ENCODE measurements around the gene IQCK.
"Not testable (repeated sequence)": the region's sequence is repeated elsewhere in the genome, so short reads cannot be mapped to it uniquely, and the experiment has no call there.

Gene IQCK

DNA sequence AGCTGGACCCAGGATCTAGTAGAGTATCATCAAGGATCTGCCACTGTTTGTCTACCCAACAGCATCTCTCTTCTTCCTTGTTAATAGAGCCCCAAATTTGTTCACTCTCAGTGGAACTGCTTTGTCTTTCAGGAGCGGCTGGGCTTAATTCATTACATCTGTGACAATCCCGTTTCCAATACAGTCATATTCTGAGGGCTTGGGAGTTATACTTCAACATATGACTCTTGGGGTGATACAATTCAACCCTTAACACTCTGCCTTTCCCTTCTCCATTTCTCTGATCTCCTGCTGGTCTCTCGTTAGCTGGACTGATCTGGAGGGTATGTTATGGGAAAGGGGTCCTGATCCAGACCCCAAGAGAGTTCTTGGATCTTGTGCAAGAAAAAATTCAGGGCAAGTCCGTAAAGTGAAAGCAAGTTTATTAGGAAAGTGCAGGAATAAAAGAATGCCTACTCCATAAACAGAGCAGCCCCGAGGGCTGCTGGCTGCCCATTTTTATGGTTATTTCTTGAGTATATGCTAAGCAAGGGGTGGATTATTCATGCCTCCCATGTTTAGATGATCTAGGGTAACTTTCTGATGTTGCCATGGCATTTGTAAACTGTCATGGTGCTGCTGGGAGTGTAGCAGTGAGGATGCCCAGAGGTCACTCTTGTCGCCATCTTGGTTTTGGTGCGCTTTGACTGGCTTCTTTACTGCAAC lies 42.4 kb downstream of the IQCK start:
- no peak for DNase-seq

DNA sequence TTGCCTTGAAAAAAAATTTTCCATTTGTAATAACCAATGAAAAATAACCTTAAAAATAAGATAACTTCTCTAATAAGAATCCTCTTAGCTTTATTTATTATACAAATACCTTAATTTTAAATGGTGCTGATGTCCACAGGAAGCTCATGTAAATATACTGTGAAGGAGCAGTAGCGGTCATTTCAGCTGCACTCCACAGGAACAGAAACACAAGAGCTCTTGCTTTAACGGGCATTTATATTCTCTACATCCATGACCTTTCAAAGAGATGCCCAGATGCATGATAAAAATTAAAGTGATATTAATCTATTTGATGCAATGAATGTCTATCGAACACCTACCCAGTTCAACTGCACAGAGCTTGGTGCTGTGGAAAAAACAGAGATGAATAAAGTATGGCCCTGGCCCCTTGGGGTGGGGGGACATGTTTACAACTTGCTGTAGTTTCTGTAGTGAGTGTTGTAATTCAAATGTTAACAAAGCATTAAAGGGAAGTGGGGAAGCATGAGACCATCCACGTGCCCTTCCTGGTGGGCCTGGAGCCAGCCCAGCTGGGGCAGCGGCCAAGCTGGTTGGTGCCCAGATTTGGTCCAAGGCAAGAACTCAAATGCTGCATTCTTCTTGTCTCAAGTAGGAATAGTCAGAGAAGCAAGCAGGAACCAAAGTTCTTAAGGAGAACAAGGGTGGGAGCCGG lies 47.9 kb downstream of the IQCK start:
- DNase-seq: no peak

DNA sequence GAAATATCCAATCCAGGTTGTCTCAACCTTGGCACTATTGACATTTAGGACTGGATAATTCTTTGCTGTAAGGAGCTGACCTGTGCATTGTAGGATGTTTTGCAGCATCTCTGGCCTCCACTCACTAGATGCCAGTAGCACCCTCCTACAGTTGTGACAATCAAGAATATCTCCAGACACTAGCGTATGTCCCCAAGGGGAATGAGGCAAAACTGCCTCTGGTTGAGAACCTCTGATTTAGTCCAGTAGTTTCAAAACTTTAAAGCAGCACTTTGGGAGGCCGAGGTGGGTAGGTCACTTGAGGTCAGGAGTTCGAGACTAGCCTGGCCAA lies 48.4 kb downstream of the IQCK start:
- no peak for DNase-seq

DNA sequence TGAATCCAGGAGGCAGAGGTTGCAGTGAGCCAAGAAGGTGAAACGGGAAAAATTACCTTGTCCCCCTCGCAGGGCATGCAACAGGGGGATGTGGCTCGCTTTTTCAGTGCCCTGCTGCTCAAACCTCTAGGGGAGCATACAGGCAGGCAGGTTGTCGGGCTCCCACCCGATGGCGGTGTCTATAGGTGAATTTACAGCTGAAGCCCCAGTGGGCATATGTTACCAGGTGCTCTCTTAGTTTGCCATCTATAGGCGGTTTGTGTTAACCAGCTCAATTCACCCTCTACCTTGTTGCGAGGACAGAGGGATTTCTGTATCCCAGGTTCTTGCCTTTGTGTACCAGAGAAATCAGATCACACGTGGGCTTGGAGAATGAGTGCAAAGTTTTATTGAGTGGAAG lies 48.9 kb downstream of the IQCK start:
- DNase-seq: no peak

DNA sequence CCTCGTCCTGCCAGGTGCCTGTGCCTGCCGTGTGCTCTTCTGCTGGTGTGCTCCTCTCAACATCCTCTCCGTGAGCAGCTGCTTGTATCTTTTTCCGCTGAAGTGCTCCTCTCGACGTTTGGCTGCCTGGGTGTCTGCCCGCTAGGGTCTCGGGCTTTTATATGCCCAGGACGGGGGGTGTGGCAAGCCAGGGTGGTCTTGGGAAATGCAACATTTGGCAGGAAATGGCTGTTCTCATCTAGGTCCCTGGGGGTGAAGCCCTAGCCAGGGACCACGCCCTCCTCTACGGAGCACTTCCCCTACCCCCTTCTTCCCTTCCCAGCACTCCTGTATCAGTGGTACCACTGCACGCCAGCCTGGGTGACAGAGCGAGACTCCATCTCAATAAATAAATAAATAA lies 49.4 kb downstream of the IQCK start:
- DNase-seq: no peak

DNA sequence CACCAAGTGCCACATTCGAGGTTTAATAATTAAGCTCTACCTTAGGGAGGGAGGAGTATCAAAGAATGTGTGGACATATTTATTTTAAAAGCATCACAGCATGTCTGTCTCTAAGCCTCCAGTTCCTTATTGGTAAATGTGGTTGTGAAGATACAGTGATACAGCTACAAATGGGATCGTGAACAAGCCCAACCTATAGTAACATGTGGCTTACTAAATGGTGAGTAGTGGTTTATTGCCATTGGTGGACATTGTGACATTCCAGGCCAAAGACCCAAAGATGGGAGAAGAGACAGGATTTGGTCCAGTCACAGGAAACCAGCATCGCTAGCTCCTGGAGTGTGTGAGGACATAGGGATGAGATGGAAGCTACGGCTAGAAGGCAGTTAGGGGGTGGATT lies 51.2 kb downstream of the IQCK start:
- DNase-seq: no peak

DNA sequence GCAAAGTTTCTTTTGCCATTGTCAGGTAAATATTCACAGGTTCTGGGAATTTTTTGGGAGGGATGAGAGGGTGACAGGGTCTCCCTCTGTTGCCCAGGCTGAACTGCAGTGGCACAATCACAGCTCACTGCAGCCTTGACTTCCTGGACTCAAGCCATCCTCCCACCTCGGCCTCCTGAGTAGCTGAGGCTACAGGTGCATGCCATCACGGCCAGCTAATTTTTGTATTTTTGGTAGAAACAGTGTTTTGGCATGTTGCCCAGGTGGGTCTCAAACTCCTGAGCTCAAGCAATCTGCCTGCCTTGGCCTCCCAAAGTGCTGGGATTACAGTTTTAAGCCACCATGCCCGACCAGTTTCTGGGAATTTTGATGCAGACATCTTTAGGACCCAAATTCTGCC lies 53.0 kb downstream of the IQCK start:
- DNase-seq: no peak

DNA sequence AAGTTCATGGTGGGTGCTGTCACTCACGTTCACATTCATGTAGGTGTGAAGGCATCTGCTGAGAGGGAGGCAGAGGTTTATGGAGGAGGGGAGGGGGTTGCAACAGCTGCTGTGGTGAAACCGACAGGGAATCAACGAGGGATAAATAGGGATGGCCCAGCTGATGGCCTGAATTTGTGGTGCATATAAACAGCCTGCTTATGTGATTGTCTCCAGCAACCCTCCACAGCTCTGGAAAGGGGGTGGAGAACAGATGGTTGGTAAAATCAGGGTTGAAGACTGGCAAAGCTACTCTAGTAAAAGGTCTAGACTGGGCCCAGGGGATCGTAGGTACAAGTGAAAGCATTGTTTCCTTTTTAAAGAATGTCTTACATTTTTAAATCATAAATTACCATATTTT lies 53.7 kb downstream of the IQCK start:
- DNase-seq: no peak

DNA sequence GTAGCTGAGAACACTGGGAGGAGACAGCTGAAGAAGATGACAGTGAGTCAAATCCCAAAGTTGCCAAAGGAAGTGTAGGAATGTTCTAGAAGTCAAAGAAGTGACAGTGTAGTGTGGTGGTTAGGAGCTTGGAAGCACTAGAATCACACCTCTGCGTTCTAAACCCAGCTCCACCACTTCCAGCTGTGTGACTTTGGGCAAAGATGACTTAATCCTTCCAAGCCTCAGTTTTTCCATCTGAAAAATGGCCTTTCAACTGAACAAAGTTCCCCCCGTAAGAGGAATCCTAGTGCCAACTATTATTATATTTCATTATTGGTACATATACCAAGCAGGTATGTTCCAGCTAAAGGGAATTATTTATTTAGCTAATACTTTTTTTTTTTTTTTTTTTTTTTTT lies 56.0 kb downstream of the IQCK start:
- no peak for DNase-seq

DNA sequence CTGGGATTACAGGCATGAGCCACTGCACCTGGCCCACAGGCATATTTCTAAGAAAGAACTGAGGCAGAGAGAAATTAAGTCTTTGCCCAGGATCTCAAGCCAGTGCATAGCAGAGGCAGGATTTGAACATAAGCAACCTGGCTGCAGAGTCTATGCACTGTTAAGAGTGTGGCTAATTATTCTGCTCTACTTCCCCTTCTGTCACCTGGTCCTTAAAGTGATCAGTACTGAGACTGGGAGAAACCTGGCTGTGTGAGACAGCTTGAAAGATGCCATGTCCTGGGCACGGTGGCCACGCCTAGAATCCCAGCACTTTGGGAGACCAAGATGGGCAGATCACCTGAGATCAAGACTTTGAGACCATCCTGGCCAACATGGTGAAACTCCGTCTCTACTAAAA lies 58.1 kb downstream of the IQCK start:
- no peak for DNase-seq

DNA sequence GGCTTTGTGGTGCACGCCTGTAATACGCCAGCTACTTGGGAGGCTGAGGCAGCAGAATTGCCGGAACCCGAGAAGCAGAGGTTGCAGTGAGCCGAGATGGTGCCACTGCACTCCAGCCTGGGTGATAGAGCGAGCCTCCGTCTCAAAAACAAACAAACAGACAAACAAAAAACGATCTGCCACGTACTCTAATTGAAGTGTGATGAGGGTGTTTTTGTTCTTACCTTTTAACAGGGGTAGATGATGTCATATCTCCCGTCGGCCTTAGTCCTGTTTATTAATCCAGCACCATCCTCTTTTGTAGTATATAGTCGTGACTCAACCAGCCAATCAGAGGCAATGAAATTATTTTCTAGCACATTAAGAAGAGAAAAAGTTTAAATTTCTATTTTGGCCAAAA lies 58.5 kb downstream of the IQCK start:
- DNase-seq: no peak

DNA sequence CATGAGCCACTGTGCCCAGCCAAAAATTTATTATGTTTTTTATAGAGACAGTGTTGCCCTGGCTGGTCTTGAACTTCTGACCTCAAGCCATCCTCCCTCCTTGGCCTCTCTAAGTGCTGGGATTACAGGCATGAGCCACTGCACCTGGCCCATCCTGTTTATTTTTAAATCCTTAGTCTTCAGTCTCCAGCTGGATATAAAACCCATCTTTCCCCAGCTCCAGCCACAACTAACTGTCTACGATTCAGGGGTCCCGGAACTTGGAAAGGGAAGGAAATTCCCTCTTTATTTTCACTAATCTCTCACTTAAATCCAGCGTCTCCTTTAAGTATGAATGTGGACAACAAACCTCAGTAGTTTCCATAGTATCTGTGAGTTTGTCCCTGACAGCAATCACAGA lies 62.2 kb downstream of the IQCK start:
- DNase-seq: no peak

DNA sequence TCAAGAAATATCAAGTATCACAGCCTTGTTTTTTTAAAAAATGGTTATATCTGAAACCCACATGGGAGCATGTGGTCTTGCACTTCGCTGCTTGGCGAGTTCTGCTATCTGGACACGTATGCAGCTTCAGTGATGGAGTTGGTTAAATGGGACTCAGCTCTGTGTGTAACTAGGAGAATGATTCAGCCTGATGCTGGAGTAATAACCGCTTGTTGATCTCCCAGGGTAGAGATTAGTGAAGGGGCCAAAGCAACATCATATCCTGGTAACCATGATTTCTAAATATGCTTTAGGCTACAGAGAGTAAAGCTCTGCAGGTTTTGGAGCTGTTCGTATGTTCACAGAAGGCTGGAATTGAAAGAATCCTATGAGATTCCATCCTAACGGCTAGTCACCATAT lies 63.2 kb downstream of the IQCK start:
- no peak for DNase-seq

DNA sequence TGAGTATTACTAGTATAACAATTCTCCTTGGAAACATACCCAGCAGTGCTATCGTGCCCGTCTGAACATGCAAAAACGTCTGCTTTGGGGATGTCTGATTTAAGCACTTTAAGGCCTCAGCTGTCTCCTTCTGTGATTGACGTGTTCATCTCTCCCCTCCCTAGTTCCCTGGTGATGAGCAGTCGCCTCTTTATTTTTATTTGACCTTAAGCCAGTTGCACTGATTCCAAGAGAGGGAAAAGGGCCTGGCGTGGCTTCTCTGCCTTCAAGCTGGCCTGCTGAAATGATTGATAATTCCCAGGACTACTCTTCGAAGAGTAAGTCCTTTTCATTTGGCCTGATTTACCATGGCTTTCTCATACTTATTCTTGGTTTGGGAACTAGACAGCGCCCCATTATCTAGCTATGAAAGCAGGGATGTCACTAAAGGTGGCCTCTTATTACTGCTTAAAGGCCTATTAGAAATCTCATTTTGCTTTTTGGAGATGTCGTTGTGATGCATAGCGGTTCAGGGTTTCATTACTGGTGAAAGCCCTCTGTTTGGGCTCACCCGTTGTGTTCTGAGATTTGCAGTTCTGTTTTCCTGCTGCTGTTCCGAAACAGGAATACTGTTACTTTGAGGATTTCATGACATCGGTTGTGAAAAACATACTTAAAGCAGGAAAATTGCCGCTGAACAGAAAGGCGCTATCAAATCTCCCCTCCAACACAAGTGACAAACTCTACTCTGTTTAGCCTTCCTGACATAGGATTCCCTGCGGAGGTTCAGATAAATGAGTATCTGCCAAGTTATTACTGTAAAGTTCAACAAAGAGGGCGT lies 65.5 kb downstream of the IQCK start:
- DNase-seq: no peak

DNA sequence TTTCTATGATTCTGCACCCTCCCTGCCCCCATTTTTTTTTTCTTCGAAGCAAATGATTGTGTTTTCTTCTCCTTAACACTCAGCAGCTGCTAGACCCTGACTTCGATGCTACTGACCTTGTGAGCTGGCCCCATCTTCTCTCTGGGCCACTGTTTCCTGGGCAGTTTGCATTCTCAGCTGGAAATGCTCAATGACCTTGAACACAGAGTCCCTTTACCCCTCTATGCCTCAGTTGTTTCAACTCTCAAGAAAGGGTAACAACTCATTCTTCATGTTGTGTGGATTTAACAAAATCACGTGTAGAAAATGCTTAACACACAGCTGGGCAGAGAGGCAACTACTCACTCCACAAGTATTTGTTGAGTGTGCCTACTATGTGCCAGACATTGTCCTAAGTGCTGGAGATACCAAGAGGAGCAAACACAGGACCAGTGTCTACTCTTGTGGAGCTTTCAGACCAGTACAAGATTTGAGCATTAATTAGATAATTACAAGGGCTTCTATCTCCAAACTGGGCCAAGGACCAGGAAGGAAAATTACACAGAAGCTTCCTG lies 66.2 kb downstream of the IQCK start:
- no peak for DNase-seq

DNA sequence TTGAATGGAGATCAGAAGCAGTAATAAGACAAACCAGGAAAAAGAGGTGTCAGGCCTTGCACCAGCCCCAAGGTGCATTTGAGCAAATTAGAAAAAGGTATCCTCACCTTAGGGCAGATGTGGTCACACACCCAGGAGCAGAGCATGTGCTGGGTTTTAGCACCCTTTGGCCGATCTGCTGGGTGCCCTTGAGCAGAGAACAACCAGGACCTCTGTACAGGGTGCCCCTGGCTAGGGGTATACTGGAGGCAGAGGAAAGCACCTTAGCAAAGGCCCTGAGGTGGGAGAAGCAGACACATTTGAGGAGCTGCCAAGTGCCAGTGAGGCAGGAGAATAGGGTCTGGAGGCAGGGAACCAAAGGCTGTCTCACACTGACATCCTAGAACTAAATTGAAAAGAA lies 67.0 kb downstream of the IQCK start:
- no peak for DNase-seq

DNA sequence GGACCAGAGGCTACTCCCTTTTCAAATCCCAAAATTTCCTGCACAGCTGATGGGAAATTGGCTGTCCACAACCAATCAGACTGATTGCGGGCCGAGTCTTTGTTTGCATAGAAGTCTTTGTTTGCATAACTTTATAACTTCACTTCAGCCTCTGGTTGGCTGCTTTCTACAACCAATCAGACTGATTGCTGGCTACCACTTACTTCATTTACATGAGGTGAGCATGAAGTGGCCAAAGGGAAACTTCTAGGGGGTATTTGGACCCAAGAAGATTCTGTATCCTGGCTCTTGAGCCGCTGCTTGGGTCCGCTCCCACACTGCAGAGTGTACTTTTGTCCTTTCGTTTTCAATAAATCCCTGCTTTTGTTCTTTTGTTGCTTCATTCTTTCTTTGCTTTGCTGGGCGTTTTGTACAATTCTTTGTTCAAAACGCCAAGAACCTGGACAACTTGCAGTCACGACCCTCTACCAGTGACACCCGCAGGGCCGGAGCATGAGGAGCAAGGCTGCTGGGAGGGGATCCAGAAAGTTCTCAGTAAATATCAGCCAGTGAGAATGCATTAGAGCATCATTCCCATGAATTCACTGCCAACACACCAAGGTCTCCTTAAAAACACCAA lies 67.5 kb downstream of the IQCK start:
- no peak for DNase-seq

DNA sequence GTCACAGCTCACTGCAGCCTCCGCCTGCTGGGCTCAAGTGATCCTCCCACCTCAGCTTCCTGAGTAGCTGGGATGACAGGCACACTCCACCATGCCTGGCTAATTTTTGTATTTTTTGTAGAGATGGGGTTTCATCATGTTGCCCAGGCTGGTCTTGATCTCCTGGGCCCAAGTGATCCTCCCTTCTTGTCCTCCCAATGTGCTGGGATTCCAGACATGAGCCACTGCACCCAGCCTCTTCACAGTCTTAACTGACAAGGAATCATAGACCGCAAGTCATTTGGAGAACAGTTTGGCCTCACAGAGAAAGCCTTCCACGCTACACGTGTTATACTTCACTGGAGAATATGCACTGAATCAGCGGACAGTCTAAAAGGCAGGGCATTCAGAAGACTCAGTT lies 83.3 kb downstream of the IQCK start:
- DNase-seq: not testable (repeated sequence)

DNA sequence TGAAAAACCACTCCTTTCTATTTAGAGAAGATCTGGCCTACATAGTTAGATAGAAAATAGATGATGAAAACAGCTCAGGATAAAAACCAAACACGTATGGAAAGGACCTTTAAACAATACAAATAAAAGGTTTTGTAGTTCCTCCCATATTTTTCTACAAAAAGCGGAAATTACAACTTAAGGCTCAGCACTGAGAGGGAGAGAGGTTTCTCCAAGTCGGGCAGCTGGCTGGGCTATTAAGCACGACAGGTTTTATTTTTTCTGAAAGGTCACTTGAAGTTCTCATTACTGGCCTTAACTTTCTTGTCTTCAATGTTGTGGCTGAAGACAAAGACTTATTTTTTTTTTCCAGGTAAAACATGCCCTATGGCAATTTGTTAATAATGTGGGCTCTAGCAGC lies 83.8 kb downstream of the IQCK start:
- DNase-seq: not testable (repeated sequence)

DNA sequence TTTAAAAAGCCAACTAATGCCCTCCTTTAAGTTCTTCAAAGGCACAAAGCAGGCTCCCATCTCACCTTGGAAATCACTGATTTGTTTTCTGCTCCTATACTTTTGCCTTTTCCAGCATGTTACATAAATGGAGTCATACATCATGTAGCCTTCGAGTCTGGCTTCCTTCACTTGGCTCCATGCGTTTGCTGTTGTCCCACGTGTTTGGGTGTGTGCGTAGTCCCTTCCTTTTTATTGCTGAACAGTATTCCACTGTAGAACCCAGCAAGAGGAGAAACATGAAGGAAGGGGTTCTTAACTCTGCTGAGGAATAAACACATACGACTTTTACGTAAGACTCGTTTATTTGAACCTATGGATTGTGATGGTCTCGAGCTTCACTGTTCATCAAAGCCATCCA lies 84.5 kb downstream of the IQCK start:
- DNase-seq: no peak

DNA sequence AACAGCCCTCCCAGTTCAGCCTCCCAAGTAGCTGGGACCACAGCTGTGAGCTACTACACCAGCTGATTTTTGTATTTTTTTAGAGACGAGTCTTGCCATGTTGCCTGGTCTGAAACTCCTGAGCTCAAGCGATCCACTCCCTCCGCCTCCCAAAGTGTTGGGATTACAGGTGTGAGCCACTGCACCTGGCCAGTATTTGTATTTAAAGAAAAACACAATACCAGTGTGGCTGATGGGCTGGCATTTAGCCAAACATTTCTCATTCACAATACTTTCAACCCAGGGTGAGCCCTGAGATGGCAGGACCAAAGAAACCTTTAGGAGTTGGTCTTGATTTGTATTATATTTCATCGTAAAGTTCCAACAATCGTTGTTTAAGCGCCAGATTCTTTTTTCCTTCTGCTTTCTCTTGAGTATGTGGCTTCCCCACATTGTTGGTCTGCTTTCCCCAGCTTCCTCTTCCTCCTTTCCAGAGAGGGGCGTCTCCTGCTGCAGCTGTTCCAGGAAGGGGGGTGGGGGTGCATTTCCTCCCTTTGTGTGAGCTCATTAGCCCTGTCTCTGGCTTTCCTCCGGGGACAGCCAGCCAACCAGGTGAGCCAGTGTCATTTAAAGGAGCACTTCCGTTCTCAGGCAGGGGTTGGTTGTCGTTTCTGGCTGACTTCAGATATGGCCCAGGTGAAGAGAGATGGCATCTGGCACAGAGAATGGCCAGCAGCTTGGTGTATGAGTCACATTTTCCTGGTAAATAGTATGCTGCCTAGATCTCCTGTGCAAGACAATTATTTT lies 86.7 kb downstream of the IQCK start:
- DNase-seq: no peak

DNA sequence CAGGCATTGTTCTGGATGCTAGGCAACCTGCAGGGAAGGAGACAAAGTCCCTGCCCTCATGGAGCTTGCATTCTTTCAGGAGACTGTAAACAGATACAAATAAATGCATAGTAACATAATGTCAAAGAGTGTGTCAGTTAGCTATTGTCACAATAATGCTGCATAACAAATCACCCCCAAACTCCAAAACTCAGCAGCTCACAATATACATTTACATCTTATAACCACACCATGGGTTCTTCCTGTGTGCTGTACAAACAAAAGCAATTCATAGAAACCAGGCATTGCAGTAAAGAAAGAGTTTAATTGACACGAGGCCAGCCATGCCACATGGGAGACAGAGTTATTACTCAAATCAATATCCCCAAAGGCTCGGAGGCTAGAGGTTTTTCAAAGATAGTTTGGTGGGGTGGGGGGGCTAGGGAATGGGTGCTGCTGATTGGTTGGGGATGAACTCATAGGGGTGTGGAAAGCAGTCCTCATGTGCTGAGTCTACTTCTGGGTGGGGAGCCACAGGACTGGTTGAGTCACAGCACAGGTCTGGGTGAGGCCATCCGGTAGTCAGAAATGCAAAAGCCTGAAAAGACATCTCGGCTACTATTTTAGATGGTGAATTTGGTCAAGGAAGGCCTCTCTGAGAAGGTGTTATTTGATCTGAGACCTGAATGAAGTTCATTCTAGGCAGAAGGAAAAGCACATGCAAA lies 87.5 kb downstream of the IQCK start:
- DNase-seq: no peak
